Ectodermal cell (in vitro differentiated cells): ENCODE data around the gene NEK5.
A peak's percentile ranks its signal among the peaks of the same experiment; 100 is the strongest.

Source experiments
- H3K27ac ChIP-seq: 2 replicates; pipeline ENCODE4 v1.7.0; 2013; ENCODE audit warnings: mild to moderate bottlenecking, low read depth, low read length; ENCODE audit not compliant: insufficient read depth, poor library complexity, severe bottlenecking
- H3K27me3 ChIP-seq: 2 replicates; pipeline ENCODE4 v1.7.0; 2013; ENCODE audit warnings: mild to moderate bottlenecking, low read length; ENCODE audit not compliant: insufficient read depth, control insufficient read depth, poor library complexity, severe bottlenecking
- H3K36me3 ChIP-seq: one replicate; pipeline ENCODE4 v1.7.0; 2013; ENCODE audit warnings: low read length; ENCODE audit not compliant: control insufficient read depth, insufficient read depth
- H3K4me1 ChIP-seq: one replicate; pipeline ENCODE4 v1.7.0; 2013; ENCODE audit warnings: low read length; ENCODE audit not compliant: control insufficient read depth, insufficient read depth
- H3K4me3 ChIP-seq: 2 replicates; pipeline ENCODE4 v1.7.0; 2013; ENCODE audit warnings: low read depth, low read length, control low read depth; ENCODE audit not compliant: insufficient read depth
- H3K9me3 ChIP-seq: 2 replicates; pipeline ENCODE4 v1.7.0; 2013; ENCODE audit warnings: mild to moderate bottlenecking, low read length, moderate library complexity; ENCODE audit not compliant: control insufficient read depth
- WGBS, 2 experiments: methylation state at CpG; one replicate each; pipeline ENCODE4 v1.1.7; 2013; ENCODE audit warnings: missing lambda C conversion rate in 2 of 2; 5-methylcytosine and 5-hydroxymethylcytosine counted together

Gene NEK5

GRCh38 chr13:52162279-52163101 lies 33.6 kb upstream of the NEK5 start:
- Histone ChIP-seq H3K27me3 (peaks cover 5% of the 10 kb centered on the region), H3K9me3 (no peaks in the 10 kb centered on the region), H3K36me3 (no peaks in the 10 kb centered on the region), H3K4me1 (peaks cover 13% of the 10 kb centered on the region), H3K4me3 (no peak overlapping the region), H3K27ac (no peak overlapping the region)
- 83 to 89% methylated on average over 3 to 5 of the region's 5 CpGs for WGBS, 2 experiments

DNA sequence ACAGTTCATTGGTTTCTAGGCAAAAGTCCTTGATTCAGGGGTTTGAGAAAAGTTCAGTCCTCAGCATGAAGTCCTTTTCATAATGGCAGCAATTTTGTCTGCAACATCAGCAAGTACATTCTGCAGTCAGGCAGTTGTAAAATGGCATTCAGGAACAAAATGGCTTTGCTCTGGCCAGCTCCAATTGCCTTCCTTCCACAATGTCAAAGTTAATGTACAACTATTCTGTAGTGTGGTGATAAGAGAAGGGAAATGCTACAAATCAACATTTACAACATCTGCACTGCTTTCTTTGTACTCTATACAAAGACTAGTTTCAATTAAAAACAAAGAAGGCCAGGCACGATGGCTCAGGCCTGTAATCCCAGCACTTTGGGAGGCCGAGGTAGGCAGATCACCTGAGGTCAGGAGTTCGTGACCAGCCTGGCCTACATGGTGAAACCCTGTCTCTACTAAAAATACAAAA lies 32.3 kb upstream of the NEK5 start:
- H3K4me1 ChIP-seq, result peaks cover 18% of the 10 kb centered on the region
- 77 to 78% methylated on average over 3 of the region's 3 CpGs for WGBS, 2 experiments
- H3K36me3 ChIP-seq, result no peaks in the 10 kb centered on the region
- H3K27me3 ChIP-seq, result peaks cover 5% of the 10 kb centered on the region
- H3K27ac ChIP-seq, result no peak overlapping the region
- H3K9me3 ChIP-seq, result no peaks in the 10 kb centered on the region
- H3K4me3 ChIP-seq, result no peak overlapping the region

- Histone ChIP-seq H3K9me3 (no peaks in the 10 kb centered on the region), H3K27ac (no peak overlapping the region), H3K36me3 (no peaks in the 10 kb centered on the region), H3K4me1 (peaks cover 18% of the 10 kb centered on the region), H3K27me3 (peaks cover 5% of the 10 kb centered on the region), H3K4me3 (no peak overlapping the region)
- 91 to 92% methylated on average over 6 of the region's 6 CpGs for WGBS, 2 experiments
Observed at GRCh38 chr13:52160506-52160905, 31.6 kb upstream of the NEK5 start.

DNA sequence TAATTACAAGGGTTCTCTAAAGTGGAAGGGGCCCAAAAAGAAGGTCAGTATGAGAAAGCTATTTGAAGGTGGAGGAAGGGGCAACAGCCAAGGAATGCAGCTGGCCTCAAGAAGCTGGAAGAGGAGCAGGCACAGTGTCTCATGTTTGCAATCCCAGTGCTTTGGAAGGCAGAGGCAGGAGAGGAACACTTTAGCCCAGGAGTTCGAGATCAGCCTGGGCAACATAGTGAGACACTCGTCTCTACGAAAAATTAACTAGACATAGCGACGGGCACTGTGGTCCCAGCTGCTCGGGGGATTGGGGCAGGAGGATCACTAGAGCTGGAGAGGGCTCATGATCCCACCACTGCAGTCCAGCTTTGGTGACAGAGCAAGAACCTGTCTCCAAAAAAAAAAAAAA lies 31.2 kb upstream of the NEK5 start:
- no peak overlapping the region for H3K4me3 ChIP-seq
- peaks cover 5% of the 10 kb centered on the region for H3K27me3 ChIP-seq
- no peaks in the 10 kb centered on the region for H3K9me3 ChIP-seq
- no peak overlapping the region for H3K27ac ChIP-seq
- H3K4me1 ChIP-seq, result peaks cover 18% of the 10 kb centered on the region
- H3K36me3 ChIP-seq, result no peaks in the 10 kb centered on the region
- WGBS, 2 experiments, result 91 to 97% methylated on average over 6 of the region's 6 CpGs

DNA sequence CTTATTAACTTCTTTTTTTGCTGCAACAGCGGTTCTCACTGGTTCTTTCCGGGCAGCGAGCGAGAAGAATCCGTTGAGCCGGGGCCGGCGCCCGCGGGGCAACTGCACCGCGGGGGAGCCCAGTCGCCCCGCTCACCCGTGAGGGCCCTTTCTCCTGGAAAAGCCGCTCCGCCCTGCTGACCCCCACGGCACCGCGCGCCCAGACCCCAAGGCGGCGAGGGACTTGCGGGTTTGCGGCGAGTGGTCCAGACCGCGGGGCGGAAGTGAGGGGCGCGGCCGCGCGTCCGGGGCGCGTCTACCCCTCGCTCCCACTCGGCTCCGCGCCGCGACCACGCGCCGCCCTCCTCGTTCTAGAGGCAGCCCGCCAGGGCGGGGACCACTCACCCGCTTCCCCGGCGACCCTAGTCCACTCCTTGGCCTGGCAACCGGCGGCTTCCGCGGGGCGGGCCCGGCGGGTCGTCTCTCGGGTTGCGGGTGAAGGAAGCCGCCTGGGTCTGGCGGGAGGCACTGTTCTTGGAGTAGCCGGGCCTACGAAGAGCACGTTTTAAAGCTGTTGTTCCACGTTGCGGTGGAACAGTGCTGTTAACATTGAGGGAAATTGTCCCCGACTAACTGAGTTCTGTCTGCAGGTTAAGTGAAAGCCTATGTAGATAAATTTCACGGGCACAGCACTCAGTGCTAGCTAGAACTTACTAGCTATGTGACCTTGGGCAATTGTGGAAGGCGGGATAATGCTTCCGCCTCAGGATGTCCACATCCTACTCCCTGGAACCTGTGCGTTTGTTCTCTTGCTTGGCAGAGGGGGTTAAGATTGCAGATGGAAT lies 30.5 kb upstream of the NEK5 start, which contains the start of gene NEK3:
TSS of gene NEK3 (minus strand) at position 439 of the 824 bp plus-strand sequence. CDS start 3,406 bp downstream, outside the sequence.
- Histone ChIP-seq H3K4me3 (peak within 1 kb of the TSS; percentile 73), H3K9me3 (no peaks in the 10 kb centered on the region), H3K4me1 (peaks cover 18% of the 10 kb centered on the region), H3K27me3 (peaks cover 5% of the 10 kb centered on the region), H3K36me3 (no peaks in the 10 kb centered on the region), H3K27ac (peak within 1 kb of the TSS; percentile 2)
- 6% methylated on average over 74 of the region's 74 CpGs for WGBS, 2 experiments

DNA sequence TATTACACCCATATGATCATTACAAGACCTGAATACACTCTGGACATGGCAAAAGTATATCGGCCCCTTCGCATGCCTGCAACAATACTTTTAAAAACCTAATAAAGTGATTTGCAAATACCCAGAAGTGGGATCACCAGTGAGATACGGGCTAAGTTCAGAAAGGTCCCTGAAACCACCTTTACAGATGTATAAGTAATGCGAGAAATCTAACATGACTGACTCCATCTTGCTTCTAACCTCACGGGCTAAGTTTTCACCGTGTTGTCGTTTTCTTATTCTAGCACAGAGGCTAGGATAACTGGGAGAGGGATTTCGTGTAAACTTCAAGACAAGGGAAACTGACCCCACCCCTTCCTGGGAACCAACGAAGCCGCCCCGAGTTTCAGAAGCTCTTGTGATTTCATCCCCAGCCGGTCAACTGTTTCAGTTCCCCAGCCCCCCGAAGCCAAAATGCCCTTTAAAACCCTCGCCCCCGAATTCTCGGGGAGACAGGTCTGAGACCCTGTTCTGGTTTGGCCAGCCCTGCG lies 29.8 kb upstream of the NEK5 start:
- Histone ChIP-seq H3K9me3 (no peaks in the 10 kb centered on the region), H3K27ac (no peak overlapping the region), H3K4me3 (peak overlapping the region; percentile 73), H3K27me3 (peaks cover 5% of the 10 kb centered on the region), H3K4me1 (peaks cover 18% of the 10 kb centered on the region), H3K36me3 (no peaks in the 10 kb centered on the region)
- 19 to 20% methylated on average over 17 of the region's 17 CpGs for WGBS, 2 experiments

DNA sequence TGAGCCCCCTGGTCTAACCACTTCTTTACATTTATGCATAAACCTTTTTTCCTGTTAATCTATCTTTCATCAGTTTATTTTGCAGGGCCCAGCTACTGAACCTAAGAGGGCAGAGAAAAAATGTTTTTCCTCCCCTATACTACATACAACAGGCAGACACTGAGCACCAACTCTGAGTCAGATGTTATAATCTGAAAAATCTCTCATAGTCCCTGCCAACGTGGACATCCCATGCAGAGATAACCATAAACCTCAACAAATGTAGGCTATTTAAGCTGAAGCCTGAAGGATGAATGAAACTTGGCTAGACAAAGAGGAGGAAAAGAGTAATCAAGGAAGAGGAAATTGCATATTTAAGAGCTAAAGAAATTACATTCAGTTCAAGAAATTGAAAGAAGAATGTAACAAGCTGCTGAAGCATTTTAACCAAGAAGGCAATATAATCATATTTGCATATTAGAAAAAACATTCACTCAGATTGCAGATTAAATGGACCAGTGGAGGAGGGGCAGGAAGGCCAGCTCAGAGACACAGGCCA lies 27.9 kb upstream of the NEK5 start:
- Histone ChIP-seq H3K27me3 (peaks cover 5% of the 10 kb centered on the region), H3K4me1 (peaks cover 7% of the 10 kb centered on the region), H3K9me3 (no peaks in the 10 kb centered on the region), H3K4me3 (no peak overlapping the region), H3K36me3 (peaks cover 1% of the 10 kb centered on the region), H3K27ac (no peak overlapping the region)
- 42 to 43% methylated on average over 1 of the region's 1 CpG for WGBS, 2 experiments

DNA sequence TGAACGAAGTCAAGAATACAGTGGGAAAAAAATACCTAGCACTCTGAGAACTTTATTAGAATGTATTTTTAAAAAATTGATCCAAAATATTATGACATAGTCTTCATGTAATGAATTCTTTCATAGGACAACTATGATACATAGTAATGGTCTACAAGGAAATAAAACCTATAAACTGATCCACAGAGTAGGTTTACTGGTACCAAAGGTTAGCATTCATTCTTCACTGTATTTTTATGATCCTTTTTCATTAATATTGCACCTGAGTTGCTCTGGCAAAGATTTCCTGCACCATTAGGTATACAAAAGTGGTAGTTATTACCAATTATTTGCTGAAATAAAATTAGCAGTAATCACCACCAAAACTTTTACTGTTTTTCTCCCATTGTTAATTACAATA lies 26.3 kb upstream of the NEK5 start:
- no peak overlapping the region for H3K27ac ChIP-seq
- H3K9me3 ChIP-seq, result no peaks in the 10 kb centered on the region
- peaks cover 5% of the 10 kb centered on the region for H3K27me3 ChIP-seq
- peaks cover 7% of the 10 kb centered on the region for H3K36me3 ChIP-seq
- 75% methylated on average over 1 of the region's 1 CpG; no CpG with 5 or more reads in 1 of the 2 experiments for WGBS, 2 experiments
- no peak overlapping the region for H3K4me3 ChIP-seq
- peaks cover 5% of the 10 kb centered on the region for H3K4me1 ChIP-seq

DNA sequence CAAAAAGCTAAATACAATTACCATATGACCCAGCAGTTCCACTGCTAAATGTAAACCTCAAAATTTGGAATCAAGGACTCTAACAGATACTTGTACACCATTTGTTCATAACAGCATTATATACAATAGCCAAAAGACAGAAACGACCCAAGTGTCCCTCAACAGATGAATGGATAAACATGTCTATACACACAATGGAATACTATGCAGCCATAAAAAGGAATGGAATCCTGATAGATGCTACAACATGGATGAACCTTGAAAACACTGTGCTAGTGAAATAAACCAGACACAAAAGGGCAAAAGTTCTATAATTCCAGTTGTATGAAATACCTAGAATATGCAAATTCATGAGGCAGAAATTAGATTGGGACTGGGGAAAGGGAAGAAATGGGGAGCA lies 18.4 kb upstream of the NEK5 start:
- H3K4me1 ChIP-seq, result no peaks in the 10 kb centered on the region

DNA sequence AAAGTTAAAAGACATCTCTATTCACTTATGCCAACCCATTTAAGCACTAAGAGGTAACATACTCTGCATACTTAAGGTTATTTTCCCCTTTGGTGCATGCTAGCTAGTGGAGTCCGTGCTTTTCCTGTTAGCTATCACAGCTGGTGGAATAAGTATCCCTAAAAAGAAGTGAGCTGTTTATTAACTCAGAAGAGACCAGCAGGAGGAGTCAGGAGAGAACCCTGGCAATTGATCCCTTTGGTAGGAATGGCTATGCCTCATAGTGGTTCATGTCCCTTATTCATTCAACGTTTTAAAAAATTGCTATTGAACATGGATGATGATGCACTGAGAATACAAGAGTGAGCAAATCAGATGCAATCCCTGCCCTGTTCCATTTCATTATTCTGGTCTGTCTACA lies 12.4 kb upstream of the NEK5 start:
- H3K27ac ChIP-seq, result no peak overlapping the region

More for the DNA sequence above, 18.4 kb upstream of the NEK5 start:
- Histone ChIP-seq H3K27me3 (no peaks in the 10 kb centered on the region), H3K36me3 (peaks cover 11% of the 10 kb centered on the region), H3K27ac (no peak overlapping the region), H3K9me3 (no peaks in the 10 kb centered on the region), H3K4me3 (no peak overlapping the region)
- 82% methylated on average over 1 of the region's 1 CpG for WGBS, 2 experiments

More for the DNA sequence above, 12.4 kb upstream of the NEK5 start:
- Histone ChIP-seq H3K36me3 (peaks cover 7% of the 10 kb centered on the region), H3K4me1 (no peaks in the 10 kb centered on the region), H3K4me3 (no peak overlapping the region), H3K9me3 (no peaks in the 10 kb centered on the region), H3K27me3 (no peaks in the 10 kb centered on the region)
- WGBS, 2 experiments, result 90 to 92% methylated on average over 2 of the region's 2 CpGs
